Chondrocyte (in vitro differentiated cells): ENCODE data around the gene SIX5. TPM values are rescaled to one million over a fixed set of nuclear protein-coding genes. Genes with fewer than 3 reads are reported as not detected.
"Not testable (repeated sequence)": the region's sequence is repeated elsewhere in the genome, so short reads cannot be mapped to it uniquely, and the experiment has no call there.

Experiments used
- DNase-seq: peaks from one replicate; pipeline ENCODE4 v3.0.0; 2021; ENCODE audit warnings: mixed read lengths, low spot score
- H3K27ac Mint-ChIP-seq: one replicate; pipeline ENCODE4 v1.8.0; 2021; ENCODE audit warnings: mild to moderate bottlenecking, moderate library complexity, mixed read lengths; ENCODE audit not compliant: unreplicated experiment
- H3K27me3 Mint-ChIP-seq: 2 replicates; pipeline ENCODE4 v1.8.0; 2021; ENCODE audit warnings: low read depth, mixed read lengths
- H3K36me3 Mint-ChIP-seq: 2 replicates; pipeline ENCODE4 v1.8.0; 2021; ENCODE audit warnings: low read depth, mixed read lengths
- H3K4me1 Mint-ChIP-seq: 2 replicates; pipeline ENCODE4 v1.8.0; 2021; ENCODE audit warnings: low read depth, mild to moderate bottlenecking, mixed read lengths
- H3K4me3 Mint-ChIP-seq: one replicate; pipeline ENCODE4 v1.8.0; 2021; ENCODE audit warnings: mild to moderate bottlenecking, moderate library complexity, mixed read lengths; ENCODE audit not compliant: unreplicated experiment
- H3K9me3 Mint-ChIP-seq: 2 replicates; pipeline ENCODE4 v1.8.0; 2021; ENCODE audit warnings: low read depth, mixed read lengths
- total RNA-seq: library from RNA; stranded (reverse); gene quantifications from 3 replicates; pipeline ENCODE4 v1.2.1, GENCODE V29; 2021
- TF ChIP-seq, protein P1 (sequence below): fragments of 200-600 bp; sonication (generic); IDR thresholded peaks from 2 replicates; pipeline ENCODE4 v1.5.0; 2021; ENCODE audit warnings: antibody characterized with exemption, mild to moderate bottlenecking, moderate library complexity

SIX5 gene
- total RNA-seq, 1 donor from 2014 or later, result 33.0 TPM

DNA sequence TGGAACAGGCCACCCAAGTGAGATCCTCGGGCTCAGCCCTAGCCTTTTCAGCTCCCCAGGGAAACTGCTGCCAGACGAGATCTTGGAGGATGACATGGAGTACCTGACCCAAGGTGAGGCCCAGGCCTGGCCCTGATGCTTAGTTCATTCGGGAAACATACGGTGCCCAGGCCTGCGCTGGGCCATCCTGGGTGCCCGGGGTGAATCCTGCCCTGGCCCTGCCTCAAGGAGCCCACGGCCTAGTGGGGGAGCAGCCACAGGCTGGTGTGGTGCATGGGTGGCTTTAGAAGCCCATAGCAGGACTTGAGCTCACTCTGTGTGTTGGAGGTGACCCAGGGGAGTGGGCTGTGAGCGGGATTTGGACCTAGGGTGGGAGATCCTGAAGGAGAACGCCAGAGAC is 10.1 kb downstream of the SIX5 start:
- H3K9me3 Mint-ChIP-seq, result no peaks in the 10 kb centered on the region
- TF ChIP-seq, protein P1, sequence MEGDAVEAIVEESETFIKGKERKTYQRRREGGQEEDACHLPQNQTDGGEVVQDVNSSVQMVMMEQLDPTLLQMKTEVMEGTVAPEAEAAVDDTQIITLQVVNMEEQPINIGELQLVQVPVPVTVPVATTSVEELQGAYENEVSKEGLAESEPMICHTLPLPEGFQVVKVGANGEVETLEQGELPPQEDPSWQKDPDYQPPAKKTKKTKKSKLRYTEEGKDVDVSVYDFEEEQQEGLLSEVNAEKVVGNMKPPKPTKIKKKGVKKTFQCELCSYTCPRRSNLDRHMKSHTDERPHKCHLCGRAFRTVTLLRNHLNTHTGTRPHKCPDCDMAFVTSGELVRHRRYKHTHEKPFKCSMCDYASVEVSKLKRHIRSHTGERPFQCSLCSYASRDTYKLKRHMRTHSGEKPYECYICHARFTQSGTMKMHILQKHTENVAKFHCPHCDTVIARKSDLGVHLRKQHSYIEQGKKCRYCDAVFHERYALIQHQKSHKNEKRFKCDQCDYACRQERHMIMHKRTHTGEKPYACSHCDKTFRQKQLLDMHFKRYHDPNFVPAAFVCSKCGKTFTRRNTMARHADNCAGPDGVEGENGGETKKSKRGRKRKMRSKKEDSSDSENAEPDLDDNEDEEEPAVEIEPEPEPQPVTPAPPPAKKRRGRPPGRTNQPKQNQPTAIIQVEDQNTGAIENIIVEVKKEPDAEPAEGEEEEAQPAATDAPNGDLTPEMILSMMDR, result no peak

GRCh38 chr19:45757695-45758094 is 11.4 kb downstream of the SIX5 start:
- Mint-ChIP-seq H3K27ac (no peak overlapping the region), H3K9me3 (no peaks in the 10 kb centered on the region), H3K4me3 (no peak overlapping the region), H3K27me3 (no peaks in the 10 kb centered on the region), H3K36me3 (no peaks in the 10 kb centered on the region), H3K4me1 (no peaks in the 10 kb centered on the region)
- no peak for DNase-seq
- TF ChIP-seq, protein P1, result no peak

More for the DNA sequence above, 10.1 kb downstream of the SIX5 start:
- Mint-ChIP-seq H3K4me3 (no peak overlapping the region), H3K36me3 (no peaks in the 10 kb centered on the region), H3K27me3 (no peaks in the 10 kb centered on the region), H3K4me1 (no peaks in the 10 kb centered on the region), H3K27ac (no peak overlapping the region)
- no peak for DNase-seq

- no peak for DNase-seq
- Mint-ChIP-seq H3K4me1 (no peaks in the 10 kb centered on the region), H3K36me3 (no peaks in the 10 kb centered on the region), H3K4me3 (no peak overlapping the region), H3K27ac (no peak overlapping the region), H3K9me3 (no peaks in the 10 kb centered on the region), H3K27me3 (no peaks in the 10 kb centered on the region)
- TF ChIP-seq, protein P1, result no peak
Observed at GRCh38 chr19:45754323-45754722, 14.7 kb downstream of the SIX5 start.

- no peak overlapping the region for H3K27ac Mint-ChIP-seq
- H3K36me3 Mint-ChIP-seq, result no peaks in the 10 kb centered on the region
Observed at GRCh38 chr19:45753548-45753947, 15.5 kb downstream of the SIX5 start.

GRCh38 chr19:45752639-45753038 is 16.4 kb downstream of the SIX5 start:
- Mint-ChIP-seq H3K27ac (no peak overlapping the region), H3K4me3 (no peak overlapping the region), H3K36me3 (no peaks in the 10 kb centered on the region), H3K9me3 (no peaks in the 10 kb centered on the region), H3K4me1 (no peaks in the 10 kb centered on the region), H3K27me3 (no peaks in the 10 kb centered on the region)
- TF ChIP-seq, protein P1, result no peak
- no peak for DNase-seq

More at GRCh38 chr19:45753548-45753947, 15.5 kb downstream of the SIX5 start:
- TF ChIP-seq, protein P1, result no peak
- H3K4me3 Mint-ChIP-seq, result no peak overlapping the region
- H3K27me3 Mint-ChIP-seq, result no peaks in the 10 kb centered on the region
- no peaks in the 10 kb centered on the region for H3K9me3 Mint-ChIP-seq
- DNase-seq, result no peak
- no peaks in the 10 kb centered on the region for H3K4me1 Mint-ChIP-seq

DNA sequence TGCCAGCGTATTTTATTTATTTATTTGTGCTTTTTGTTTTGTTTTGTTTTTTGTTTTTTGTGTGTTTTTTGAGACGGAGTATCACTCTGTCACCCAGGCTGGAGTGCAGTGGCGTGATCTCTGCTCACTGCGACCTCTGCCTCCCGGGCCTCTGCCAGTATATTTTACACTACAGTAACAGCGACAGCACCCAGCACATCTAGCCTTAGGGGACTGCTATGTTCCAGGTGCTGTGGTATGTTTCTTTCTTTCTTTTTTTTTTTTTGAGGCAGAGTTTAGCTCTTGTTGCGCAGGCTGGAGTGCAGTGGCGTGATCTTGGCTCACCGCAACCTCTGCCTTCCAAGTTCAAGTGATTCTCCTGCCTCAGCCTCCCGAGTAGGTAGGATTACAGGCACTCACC is 17.6 kb downstream of the SIX5 start:
- H3K4me3 Mint-ChIP-seq, DNase-seq, H3K27me3 Mint-ChIP-seq, H3K27ac Mint-ChIP-seq, H3K4me1 Mint-ChIP-seq, H3K36me3 Mint-ChIP-seq, H3K9me3 Mint-ChIP-seq: not testable (repeated sequence)
